DMS 273 (cell line): ENCODE results near the gene TANGO2.
A peak's percentile ranks its signal among the peaks of the same experiment; 100 is the strongest.

ENCODE experiments used
- DNase-seq: peaks from one replicate; lab custom pipeline; 2025; ENCODE audit not compliant: unreplicated experiment; lab: John Stamatoyannopoulos, UW

The TANGO2 gene

DNA sequence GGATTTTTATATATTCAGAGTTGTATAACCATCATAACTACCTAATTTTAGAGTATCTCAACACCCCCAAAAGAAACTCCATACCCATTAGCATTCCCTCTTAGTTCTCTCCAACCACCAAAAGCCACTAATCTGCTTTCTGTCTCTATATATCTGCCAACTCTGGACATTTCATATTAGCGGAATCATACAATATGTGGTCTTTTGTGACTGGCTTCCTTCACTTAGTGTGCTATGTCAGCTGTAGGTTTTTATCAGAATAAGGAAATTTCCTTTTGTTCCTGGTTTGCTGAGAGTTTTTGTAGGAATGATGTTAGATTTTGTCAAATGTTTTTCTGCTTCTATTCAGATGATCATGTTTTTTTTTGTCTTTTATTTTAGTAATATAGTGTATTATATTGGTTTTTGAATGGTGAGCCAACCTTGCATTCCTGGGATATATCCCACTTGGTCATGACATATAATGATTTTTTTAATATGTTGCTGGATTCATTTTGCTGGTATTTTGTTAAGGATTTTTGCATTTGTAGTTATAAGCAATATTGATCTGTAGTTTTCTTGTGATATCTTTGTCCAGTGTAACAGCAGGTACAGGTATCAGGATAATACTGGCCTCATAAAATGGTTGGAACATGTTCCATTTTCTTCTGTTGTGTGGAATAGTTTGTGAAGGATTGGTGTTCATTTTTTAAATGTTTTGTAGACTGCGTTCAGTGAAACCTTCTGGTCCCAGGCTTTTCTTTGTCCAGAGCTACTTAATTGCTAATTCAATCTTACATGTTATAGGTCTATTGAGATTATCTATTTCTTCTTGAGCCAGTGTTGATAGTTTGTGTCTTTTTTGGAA, 75.9 kb downstream of the TANGO2 start:
- no peak for DNase-seq

DNA sequence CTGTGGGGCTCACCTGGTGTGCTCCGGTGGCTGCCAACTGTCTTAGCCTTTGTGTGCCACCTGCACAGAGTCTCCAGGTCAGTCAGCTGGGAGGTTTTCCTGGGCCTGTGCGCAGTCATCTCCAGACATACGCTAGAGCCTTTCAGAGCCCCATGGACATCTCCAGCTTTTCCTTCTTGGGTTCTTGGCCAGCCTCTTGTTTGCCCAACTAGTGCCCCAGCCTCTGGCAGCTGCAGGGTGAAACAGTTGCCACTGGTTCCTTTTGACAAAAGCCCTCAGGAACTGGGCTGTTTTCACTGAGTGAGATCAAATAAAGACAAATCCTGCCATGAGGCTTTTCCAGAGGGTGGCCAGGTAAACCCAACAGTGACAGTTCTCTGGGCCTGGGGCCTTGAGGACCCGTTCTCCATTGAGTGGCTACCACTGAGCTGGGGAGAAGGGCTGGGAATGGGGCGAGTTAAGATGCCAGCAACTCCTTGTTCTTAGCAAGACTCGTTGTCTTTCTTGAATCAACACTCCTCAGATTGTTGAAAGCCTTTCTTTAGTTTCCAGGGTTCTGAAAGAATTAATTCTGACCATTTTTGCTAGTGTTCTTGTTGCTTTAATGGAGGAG, 78.3 kb downstream of the TANGO2 start:
- DNase-seq: no peak

DNA sequence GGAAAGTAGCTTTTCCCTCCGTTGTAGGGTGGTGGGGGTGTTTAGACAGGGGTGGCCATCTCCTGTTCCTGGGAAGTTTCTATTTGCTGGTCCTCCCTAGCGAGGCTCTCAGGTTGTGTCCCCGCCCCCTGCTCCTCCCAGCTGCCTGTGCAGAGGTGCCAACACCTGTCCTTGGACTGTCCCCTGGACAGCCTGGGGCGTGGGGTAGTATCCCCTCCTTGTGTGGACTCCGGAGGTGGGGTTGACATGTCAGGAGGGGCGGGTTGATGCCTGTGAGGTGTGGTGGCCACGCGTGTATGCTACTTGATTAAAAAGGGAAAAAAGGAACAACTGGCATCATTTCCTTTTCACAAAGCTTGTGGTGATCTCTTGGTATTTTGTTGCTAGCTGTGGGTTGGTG, 80.7 kb downstream of the TANGO2 start:
- no peak for DNase-seq

DNA sequence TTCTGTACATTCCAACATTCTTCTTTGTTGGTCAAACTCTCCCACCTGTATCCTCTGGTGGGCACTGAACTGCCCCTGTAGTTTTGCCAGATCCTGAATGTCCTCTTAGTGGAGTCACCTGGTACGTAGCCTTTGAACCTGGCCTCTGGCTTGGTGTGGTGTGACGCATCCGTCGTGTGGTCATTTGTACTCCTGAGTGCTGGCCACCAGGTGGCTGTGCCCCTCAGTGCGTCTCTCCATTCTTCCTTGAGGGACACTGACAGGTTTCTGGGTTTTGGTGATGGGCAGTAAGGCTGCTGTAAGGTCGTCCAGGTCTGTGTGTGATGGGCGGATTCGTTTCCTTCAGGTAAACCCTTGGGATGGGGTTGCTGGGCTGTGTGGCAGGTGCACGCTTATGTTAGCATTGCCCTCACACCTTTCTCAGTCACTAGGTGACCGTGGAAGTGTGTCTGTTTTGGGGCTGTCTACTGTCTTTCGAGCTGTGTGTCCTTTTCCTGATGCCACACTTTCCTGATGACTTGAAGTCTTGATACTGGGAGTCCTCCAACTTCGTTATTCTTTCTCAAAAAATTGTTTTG, 81.4 kb downstream of the TANGO2 start:
- DNase-seq: no peak

DNA sequence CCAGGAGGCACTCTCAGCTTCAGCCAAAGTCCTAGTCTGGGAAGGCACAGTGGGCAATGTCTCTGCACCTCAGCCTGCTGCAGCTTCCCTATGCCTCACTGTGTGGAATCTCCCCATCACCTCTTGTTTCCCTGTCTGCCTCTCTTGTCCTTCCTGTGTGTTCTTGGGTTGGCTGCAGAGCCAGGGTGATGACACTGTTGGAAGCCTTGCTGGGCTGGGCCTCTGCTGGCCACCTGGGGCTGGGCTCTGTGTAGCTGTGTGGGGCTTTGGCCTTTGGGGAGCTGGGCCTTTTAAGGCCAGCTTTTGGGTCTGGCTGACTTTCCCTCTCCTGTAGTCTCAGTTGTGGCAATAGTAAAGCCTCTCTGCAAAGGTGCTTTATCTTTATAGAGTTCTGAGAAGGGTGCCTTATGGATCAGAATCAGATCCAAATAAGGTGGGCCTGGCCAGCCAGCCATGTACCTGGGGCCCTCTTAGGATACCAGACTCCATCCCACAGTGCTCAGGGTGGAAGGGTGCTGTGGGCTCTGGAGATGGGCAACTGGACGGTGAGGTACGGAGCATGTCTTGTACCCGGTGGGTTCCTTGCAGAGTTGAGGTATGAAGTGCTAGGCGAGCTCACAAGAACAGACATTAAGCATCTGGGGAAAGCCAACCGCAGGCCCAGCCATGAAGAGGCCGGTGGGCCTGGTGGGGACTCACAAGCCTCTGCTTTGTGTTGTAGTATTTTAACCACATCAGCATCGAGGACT, 84.7 kb downstream of the TANGO2 start:
- no peak for DNase-seq

DNA sequence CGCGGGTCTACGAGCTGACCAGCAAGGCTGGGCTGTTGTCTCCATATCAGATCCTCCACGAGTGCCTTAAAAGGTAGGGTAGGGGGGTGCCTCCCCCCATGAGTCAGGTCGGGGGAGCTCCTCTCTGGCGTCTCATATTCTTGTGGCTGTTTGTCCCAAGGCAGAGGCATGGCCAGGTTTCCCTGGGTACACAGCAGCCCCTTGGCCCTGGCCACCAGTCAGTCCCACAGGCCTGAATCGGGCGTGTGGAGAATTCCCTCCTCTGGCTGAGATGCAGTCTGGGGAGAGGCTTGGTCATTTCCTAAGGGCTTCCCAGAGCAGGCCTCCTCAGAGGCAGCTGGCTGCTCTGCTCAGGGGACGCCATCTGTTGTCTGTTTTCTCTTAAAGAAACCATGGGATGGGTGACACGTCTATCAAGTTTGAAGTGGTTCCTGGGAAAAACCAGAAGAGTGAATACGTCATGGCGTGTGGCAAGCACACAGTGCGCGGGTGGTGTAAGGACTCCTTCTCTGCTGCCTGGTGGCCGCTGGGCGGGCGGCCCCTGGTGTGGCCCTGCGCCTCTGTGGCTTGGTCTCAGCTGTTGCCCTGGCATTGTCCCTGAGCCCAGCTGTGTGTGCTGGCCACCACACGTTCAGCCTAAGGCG, 85.4 kb downstream of the TANGO2 start:
- DNase-seq: peak; percentile 64

DNA sequence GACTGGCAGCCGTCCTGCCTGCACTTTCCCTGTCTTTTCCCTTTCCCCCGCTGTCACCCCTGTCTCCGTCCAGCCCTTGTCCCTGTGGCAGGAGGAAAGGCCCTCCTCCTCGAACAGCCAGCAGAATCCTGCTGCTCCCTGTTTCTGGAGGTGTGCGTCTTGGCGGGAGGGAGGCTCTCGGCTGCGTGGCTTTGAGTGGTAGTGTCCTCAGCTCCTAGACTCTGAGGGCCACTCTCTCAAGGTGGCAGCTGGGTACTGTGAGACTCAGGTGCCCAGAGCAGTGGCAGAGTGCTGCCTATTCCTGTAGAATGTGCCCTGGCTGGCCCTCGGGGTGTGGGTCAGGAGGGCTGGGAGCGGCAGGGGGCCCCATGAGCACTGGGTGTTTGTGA, 85.9 kb downstream of the TANGO2 start:
- no peak for DNase-seq

DNA sequence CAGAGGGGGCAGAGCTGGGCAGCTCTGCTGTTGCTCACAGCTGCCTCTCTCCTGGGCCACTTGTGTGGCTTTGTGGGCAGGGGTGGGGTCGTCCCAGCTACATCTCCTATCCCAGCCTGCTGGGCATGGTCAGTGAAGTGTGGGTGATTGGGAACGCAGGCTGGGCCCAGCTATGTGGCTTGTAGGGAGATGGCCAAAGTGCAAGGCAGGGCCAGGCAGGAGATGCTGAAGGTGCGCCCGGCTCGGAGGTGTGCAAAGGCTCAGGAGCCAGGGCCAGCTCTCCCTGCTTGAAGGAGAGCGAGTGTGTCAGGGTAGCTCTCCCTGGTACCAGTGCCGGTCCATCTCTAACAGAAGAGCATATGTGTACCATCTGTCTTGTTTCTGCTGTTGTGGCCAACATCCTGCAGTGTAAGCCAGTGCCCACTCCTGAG, 86.6 kb downstream of the TANGO2 start:
- no peak for DNase-seq

DNA sequence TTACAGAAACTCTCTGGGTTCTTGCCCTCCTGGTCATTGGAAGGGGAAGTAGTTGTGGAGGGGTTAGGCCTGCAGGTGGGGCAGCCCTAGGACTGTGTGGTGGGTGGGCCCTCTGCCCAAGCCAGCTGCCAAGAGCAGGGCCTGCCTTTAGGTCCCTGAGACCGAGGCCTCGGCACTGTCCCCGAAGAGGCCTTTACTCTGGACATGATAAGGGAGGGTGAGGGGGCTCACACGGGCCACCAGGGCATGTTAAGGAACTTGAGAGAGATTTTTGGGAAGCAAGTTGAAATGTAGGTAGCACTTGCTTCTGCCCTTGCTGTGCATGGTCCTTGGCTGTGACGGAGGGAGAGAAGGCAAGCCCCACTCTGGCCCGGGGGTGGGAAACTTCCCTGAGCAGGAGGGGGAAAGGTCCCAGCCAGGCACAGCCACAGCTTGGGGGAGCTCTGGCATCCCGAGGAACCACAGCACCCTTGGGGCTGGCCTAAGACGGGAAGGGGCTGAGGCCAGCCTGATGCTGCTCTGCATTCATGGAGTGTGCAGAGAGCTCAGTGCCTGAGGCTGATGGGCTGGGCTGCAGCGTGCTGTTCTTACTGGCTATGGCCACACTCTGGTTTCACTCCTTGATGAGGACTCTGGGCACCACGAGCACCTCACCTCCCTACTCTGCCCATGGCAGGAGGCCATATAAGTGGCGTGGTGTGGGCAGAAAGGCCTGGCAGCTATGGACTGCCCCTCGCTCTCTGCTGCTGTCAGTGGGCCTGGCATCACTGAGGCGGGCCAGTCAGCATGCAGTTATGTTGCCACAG, 87.2 kb downstream of the TANGO2 start:
- DNase-seq: no peak

DNA sequence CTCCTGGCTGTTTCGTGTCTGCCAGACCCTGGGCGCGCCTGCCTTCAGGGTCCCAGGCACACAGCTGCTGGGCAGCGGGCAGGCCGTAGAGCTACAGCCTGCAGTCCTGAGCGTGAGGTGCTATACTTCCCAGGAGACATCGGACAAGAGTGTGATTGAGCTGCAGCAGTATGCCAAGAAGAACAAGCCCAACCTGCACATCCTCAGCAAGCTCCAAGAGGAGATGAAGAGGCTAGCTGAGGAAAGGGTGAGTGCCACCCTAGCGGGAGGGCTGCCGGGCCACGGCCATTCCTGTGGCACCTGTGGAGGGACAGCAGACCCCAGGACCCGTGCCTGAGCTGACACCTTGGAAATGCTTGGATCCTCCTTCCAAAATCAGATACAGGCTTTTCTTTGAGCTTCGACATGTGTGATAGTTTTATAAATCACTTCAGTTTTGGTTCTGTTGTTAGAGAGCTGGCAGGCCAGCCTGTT, 87.9 kb downstream of the TANGO2 start:
- DNase-seq: no peak

DNA sequence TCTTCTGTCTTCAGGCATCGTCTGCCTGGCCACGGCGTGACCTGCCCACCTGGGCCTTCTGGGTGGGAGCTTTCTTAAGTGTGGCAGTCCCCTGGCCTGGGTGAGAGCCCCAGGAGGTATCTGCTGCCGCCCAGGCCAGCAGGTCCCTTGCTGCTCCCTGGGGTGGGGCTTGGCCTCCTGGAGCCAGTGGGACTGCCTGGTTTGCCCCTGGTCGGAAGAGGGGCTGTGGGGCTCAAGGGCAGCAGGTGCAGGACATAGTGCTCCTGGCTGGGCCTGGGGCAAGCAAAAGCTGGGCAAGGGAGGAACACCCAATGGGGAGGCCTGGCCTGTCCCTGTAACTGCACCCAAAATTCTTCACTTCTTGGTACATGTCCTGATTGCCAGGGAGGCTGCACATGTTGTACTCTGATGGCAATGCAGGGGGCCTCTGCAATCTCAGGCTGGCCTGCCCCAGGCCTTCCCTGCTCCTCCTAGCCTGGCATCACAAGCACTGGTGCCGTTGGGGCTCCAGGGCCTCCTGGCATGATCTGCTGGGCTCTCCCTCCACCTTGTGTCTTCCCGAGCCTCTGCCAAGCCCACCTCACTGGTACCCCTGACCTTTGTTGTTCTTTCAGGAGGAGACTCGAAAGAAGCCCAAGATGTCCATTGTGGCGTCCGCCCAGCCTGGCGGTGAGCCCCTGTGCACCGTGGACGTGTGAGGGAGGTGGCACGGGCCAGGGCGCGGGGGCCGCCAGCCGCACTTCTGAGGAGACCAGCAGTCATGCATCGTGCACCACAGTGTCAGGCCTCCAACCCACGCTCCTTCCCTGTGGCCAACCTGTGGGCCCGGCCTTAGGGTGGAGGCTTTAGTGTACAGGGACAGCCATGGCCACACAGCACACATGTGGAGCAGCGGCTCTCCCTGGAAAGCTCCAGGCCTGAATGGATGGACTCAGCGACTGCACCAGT, 88.8 kb downstream of the TANGO2 start:
- no peak for DNase-seq

DNA sequence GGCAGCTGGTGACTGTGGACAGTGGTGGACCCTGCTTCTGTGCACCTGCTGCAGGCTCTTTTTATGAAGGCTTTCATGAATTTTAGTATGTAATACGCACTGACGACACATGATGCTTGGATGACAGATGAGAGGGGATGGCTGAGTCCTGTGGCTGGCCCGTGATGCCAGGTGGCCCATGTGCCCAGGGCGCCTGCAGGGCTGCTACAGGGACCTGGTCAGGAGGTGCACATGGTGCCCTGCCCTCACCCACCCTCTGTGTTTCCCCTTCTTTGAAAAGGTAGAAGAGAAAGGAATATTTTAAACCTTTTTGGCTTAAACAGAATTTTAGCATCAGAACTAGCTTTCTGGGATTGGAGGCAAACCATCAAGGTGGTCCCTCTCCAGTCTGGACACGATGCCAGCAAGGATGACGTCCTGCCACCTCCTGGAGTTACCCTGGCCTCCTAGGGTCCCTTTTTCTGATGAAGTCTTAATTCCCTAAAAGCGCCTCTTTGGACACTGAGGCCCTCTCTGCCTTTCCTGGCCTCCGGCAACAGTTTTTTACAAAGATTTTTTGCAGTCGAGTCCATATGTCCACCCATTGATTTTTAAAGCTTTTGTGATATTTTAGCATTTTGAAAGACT, 89.6 kb downstream of the TANGO2 start:
- no peak for DNase-seq

DNA sequence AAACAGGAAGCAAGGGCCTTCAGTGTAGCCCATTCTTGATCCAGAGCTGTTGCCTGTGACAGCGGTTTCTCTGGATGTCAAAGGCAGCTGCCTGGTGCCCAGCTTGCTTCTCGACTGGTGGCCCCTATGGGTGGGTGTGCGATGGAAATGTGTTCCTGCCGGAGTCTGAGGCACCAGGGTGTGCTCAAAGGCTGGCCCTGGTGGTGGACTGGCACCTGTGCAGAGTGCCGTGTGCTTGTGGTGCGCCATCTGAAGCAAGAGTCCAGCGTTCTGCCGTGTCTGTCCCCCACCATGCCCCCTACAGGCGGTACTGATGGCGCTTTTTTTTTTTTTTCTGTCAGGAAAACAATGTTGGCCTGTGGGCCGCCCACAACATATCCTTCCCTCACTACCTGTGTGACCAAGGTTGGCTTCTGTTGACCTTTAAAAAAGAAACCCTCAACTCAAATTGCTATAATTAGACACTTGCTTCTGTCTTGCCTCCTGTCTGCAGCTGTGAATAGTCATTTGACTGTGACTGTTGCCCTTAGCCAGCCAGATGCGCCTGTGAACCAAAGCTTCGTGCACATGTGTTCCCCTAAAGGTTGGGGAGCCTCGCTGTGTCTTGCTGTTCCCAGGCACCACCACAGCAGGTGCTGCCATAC, 90.3 kb downstream of the TANGO2 start:
- peak; percentile 74 for DNase-seq

DNA sequence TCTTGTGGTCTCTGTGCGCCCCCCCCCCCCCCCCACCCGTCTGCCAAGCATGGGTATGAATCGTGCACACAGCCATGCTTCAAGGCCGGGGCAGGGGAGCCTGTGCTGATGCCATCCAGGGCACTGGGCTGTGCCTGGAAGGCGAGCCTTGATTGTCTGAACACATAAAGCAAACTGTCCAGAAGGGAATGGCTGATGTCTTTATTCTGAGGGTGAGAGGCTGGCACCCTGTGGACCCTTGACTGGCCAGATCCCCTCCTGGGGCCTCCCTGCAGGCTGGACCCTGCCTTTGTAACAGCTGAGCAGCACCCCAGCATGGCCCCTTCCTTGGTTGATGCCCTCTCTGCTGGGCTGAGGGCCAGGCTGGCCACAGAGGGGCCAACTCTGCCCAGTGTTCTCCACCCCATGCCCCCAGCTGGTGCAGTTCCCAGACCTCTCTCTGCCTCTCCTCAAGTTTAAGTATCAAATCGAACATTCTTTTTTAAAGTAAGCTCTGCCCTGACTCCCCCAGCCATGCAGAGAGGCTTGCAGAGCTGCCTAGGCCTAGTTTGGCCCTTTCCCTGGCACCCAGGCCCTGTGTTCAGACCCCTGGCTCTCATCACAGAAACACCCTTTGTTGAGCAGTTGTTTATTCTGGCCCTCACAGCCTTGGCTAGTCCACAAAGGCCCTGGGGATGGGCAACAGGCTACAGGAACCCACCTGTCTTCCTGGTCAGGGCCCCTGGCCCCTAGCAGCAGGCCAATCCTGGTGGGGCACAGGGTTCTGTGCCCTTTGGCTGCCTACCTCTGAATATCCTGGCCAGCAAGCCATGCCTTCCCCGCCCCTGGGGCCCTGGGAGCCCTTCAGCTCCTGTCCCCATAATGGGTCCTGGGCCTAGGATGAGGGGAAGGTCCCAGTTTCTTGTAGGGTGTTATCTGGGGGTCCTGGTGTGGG, 91.0 kb downstream of the TANGO2 start:
- DNase-seq: peak; percentile 54

DNA sequence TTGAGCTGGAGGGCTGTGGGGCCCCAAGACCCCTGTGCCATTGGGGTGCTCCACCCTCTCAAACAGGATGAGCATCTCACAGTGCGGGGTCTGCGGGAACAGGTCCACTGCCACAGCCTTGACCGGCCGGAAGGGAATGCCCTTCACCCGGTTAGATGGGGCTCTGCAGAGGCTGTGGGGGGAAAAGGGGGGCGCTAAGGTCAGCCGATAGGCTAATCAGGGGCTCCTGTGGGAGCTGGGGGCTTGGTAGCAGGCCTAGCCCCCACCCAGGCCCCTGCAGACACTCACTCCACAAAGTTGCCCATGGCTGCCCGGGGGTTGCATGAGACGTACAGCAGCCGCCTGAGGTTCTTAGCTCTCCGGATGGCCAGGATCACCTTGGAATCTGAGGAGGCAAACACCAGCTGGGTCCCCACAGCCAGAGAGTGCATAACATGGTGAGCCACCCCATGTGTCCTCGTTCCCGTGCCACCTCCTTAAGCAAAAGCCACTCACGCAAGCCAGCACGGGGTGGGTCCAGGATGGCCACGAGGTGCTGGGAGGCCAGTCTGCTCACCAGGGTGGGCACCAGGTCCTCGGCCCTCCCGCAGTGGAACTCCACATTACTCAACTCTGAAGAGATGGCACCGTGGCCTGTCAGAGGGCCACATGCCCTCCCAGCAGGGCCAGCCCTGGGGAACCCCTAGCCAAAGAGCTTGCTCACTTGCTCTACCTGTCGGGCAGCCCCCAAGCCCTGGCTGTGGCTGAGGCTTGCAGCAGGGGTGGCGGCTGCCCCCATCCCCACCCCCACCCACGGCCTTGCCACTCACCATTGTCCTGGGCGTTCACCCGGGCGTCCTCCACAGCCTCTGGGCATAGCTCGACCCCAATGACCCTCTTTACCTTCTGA, 92.0 kb downstream of the TANGO2 start:
- no peak for DNase-seq
